ENCODE results near the gene HMCN2.

Gene HMCN2

GRCh38 chr9:130315446-130316226 lies 50.1 kb downstream of the HMCN2 start:
- TF ChIP-seq CTCF (IDR thresholded peaks at IDR 0.05), result no peak
- peaks cover 48% of the 10 kb centered on the region for H3K4me1 Mint-ChIP-seq
- H3K4me3 Mint-ChIP-seq, result no peak overlapping the region
- H3K36me3 Mint-ChIP-seq (ENCODE audit: low read depth), result no peaks in the 10 kb centered on the region
- DNase-seq, result no peak
- H3K27me3 Mint-ChIP-seq (ENCODE audit: low read depth, poor library complexity), result peaks cover 26% of the 10 kb centered on the region
- no peak overlapping the region for H3K27ac Mint-ChIP-seq
- no peaks in the 10 kb centered on the region for H3K9me3 Mint-ChIP-seq

- no peak overlapping the region for H3K27ac Mint-ChIP-seq
- DNase-seq, result no peak
- peaks cover 32% of the 10 kb centered on the region for H3K27me3 Mint-ChIP-seq (ENCODE audit: low read depth, poor library complexity)
- no peaks in the 10 kb centered on the region for H3K9me3 Mint-ChIP-seq
- H3K4me1 Mint-ChIP-seq, result peaks cover 56% of the 10 kb centered on the region
- TF ChIP-seq CTCF (IDR thresholded peaks at IDR 0.05), result no peak
- H3K36me3 Mint-ChIP-seq (ENCODE audit: low read depth), result no peaks in the 10 kb centered on the region
- no peak overlapping the region for H3K4me3 Mint-ChIP-seq
These were observed 50.9 kb downstream of the HMCN2 start for GRCh38 chr9:130316430-130316829.

GRCh38 chr9:130319300-130319699 lies 53.7 kb downstream of the HMCN2 start:
- peaks cover 75% of the 10 kb centered on the region for H3K4me1 Mint-ChIP-seq
- no peaks in the 10 kb centered on the region for H3K9me3 Mint-ChIP-seq
- no peak for TF ChIP-seq CTCF (IDR thresholded peaks at IDR 0.05)
- no peaks in the 10 kb centered on the region for H3K36me3 Mint-ChIP-seq (ENCODE audit: low read depth)
- H3K27me3 Mint-ChIP-seq (ENCODE audit: low read depth, poor library complexity), result peaks cover 45% of the 10 kb centered on the region
- no peak overlapping the region for H3K27ac Mint-ChIP-seq
- no peak overlapping the region for H3K4me3 Mint-ChIP-seq
- peak; percentile 46 for DNase-seq

- no peaks in the 10 kb centered on the region for H3K9me3 Mint-ChIP-seq
- DNase-seq, result no peak
- H3K36me3 Mint-ChIP-seq (ENCODE audit: low read depth), result no peaks in the 10 kb centered on the region
- no peak overlapping the region for H3K4me3 Mint-ChIP-seq
- peaks cover 51% of the 10 kb centered on the region for H3K27me3 Mint-ChIP-seq (ENCODE audit: low read depth, poor library complexity)
- H3K4me1 Mint-ChIP-seq, result peaks cover 75% of the 10 kb centered on the region
- no peak for TF ChIP-seq CTCF (IDR thresholded peaks at IDR 0.05)
- H3K27ac Mint-ChIP-seq, result no peak overlapping the region
These were observed 54.6 kb downstream of the HMCN2 start for GRCh38 chr9:130319944-130320712.

GRCh38 chr9:130320723-130321481 lies 55.3 kb downstream of the HMCN2 start:
- peaks cover 47% of the 10 kb centered on the region for H3K27me3 Mint-ChIP-seq (ENCODE audit: low read depth, poor library complexity)
- no peaks in the 10 kb centered on the region for H3K36me3 Mint-ChIP-seq (ENCODE audit: low read depth)
- H3K4me1 Mint-ChIP-seq, result peaks cover 74% of the 10 kb centered on the region
- TF ChIP-seq CTCF (IDR thresholded peaks at IDR 0.05), result peak; percentile 23
- DNase-seq, result peak; percentile 51
- H3K4me3 Mint-ChIP-seq, result peak overlapping the region; percentile 48
- no peak overlapping the region for H3K27ac Mint-ChIP-seq
- no peaks in the 10 kb centered on the region for H3K9me3 Mint-ChIP-seq

Data from nephron progenitor cell (in vitro differentiated cells).